HG03342 (cell line): ENCODE data around the gene MMP25.
"Not testable (repeated sequence)": the region's sequence is repeated elsewhere in the genome, so short reads cannot be mapped to it uniquely, and the experiment has no call there.

Experiments used
- ATAC-seq: cut with Tn5 transposase; IDR thresholded peaks from one replicate; pipeline ENCODE4 v1.9.1; 2021; ENCODE audit warnings: mild to moderate bottlenecking, moderate library complexity; ENCODE audit not compliant: unreplicated experiment

MMP25 gene

DNA sequence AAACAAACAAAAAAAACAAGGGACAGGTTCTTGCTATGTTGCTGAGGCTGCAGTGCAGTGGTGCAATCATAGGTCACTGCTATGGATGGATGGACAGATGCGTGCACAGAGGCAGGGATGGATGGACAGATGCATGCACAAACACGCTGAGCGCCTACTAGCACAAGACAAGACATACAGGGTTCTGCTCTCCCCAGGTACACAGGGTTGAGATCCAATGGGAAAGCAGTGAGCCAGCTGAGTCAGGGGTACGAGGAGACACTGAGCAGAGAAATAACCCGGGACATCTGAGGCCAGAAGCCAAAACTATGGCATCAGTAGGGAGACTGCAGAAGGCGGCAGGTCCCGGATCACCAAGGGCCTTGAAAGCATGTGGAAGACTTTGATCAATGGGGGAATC is 25.3 kb downstream of the MMP25 start:
- no peak for ATAC-seq

DNA sequence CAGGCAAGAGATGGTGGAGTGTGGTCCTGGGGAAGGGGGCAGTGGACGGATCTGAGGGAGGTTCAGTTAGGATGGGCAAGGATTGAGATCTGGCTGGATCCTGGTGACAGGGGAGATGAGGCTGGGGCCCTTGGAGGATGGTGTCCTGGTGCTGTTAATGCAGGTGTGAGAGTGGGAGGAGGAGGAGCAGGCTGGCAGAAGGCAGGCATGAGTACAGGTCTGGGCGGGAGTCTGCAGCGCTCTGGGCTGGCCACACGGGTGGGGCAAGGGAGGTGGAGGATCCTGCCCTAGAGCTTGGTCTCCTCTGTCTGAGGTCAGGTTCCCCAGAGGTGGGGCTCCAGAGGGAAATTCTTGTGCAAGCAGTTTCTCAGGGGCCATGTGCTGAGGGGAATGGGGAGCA is 25.8 kb downstream of the MMP25 start:
- ATAC-seq: not testable (repeated sequence)

DNA sequence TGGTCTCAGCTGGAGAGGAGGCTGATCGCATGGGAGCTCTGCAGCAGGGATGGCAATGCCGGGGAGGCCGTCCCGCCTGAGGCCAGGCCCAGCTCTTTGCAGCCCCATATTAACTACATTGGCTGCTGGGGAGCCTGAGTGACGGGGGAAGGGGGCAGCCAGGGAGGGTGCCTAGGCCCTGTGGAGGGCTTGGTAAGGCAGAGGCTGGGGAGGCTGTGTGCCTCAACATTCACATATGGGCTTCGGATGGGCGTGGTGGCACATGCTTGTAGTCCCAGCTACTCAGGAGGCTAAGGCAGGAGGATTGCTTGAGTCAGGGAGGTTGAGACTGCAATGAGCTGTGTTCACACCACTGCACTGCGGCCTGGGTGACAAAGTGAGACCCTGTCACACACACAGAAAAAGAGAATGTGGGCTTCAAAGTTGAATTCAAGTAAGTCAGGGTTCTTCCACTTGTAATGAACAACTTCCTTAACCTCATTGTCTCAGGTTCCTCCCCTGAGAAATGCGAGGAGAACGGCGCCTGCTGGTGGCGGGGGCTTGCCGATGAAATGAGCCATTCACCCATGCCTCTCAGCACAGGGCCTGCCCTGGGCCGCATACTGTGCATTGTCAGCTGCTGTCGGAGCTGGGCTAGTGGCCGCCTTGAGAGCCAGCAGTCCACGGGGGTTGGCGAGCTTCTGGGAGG is 26.4 kb downstream of the MMP25 start:
- ATAC-seq: not testable (repeated sequence)

DNA sequence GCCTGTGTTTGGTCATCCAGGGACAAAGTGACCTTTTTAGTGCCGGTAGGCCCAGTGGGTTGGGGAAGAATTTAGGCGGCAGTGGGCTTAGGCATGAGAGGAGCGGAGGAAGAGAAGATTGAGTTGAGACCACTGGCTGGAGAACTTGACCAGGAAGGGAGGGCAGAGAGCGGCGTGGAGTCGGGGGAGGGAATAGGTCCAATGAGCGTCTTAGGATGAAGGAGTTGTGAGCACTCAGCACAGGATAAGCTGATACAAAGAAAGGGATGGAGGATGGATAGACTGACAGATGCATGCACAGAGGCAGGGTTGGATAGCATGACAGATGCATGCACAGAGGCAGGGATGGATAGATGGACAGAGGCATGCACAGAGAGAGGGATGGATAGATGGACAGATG is 27.1 kb downstream of the MMP25 start:
- ATAC-seq: no peak

DNA sequence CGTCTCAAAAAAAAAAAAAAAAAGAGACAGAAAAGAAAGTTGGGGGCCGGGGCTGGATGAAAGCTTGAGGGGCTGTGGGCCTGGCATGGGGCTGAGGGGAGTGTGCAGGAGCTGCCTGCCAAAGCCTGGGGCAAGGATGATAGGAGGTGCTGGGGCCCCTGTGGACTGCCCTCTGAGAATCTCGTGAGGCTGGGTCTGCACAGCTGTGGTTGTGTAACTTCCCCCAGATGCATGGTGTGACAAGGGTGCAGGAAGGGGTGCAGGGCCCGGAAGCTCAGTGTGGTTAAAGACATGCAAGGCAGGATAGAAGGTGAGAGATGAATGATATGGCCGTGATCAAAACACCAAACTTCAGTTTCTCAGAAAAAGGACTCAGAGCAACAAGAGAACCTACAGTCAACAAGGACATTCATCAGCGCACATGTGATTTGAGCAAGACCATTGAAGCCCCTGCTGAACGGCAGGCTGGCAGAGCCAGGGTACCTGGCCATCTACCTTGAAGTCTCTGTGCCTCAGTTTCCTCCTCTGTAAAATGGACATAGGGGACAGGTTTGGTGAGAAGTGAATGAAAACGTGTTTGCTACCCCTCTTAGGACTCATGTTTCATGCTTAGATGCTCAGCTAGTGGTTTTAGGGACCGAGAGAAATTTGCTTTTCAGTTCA is 28.6 kb downstream of the MMP25 start:
- peak; percentile 69 for ATAC-seq

DNA sequence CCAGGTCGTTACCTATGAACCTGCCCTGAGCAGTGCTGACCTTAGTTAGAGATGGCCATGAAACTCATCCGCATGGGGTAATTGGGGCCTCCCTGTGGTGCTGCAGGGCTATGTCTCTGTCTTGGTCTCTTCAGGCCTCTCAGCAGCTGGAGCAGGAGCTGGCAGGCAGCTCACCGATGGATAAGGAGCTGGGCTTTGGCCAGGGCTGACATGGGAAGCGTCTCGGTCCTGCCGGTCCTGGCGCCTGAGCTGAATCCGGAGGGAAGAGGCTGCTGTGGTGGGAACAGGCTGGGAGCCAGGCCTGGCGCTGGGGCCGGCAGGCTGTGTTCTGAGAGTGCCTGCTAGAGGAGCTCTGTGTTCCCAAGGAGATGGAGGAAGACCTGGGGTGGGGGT is 29.2 kb downstream of the MMP25 start:
- no peak for ATAC-seq

DNA sequence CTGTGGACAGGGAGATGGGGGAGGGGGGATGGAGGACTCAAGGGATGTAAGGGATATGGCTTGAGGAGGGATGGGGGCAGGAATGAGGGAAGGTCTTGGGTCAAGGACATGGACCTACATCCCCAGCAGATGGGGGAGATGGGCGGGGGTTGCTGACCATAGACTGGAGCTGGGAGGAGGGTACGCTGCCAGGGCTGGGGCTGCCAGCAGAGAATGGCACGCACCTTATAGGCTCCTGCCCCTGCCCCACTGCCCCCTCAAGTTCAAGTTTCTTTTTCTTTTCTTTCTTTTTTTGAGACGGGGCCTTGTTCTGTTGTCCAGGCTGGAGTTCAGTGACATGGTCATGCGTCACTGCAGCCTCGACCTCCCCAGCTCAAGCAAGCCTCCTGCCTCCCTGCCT is 29.6 kb downstream of the MMP25 start:
- not testable (repeated sequence) for ATAC-seq

DNA sequence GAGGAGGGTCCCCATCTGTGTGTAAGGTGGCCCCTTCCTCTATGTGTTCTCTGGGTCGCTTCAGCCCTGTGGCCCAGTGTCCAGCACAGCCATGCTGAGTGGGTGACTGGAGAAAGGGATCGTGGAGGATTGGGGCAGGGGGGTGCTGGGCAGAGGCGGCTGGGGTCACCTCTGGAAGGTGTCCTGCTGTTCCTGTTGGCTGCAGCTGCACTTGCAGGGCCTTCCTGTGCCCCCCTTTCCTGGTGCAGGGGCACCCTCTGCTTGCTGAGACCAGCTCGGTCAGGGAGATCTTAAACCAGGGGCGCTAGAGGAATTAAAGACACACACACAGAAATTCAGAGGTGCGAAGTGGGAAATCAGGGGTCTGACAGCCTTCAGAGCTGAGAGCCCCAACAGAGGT is 30.2 kb downstream of the MMP25 start:
- no peak for ATAC-seq

DNA sequence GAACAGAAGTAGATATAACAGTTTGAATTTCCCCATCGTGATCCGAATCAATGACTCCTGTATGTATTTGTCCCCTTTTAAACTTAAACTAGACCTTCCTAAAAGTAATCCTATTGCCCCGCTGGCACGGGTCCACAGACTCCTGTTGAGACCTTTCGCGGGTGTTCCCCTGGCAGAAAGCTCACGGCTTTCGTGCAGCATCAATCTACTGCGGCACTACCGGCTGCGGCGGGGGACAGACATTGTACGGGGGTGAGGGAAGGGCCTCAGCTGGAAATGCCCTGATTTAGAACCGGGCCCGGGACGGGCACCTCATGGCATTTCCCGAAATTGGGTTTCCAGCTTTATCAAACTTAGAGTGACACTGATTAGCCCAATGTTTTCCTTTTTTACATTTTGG is 33.7 kb downstream of the MMP25 start:
- ATAC-seq: no peak

DNA sequence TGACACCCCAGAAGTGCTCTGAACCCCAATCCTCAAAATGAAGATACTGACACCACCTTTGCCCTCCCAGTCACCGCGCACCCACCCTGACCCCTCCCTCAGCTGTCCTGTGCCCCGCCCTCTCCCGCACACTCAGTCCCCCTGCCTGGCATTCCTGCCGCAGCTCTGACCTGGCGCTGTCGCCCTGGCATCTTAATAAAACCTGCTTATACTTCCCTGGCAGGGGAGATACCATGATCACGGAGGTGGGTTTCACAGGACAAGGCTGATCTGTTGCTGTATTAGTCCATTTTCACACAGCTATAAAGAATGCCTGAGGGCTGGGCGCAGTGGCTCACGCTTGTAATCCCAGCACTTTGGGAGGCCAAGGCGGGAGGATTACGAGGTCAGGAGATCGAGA is 35.6 kb downstream of the MMP25 start:
- not testable (repeated sequence) for ATAC-seq

DNA sequence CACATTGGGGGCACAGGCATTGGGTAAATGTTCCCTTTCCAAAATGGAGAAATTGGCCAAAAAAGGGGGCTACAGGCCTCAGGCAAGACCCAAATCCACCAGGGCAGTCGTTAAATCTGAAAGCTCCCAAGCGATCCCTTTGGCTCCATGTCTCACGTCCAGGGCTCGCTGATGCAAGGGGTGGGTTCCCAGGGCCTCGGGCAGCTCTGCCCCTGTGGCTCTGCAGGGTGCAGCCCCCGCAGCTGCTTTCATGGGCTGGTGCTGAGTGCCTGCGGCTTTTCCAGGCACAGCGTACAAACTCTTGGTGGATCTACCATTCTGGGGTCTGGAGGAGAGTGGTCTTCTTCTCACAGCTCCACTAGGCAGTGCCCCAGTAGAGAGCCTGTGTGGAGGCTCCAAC is 37.0 kb downstream of the MMP25 start:
- ATAC-seq: not testable (repeated sequence)

DNA sequence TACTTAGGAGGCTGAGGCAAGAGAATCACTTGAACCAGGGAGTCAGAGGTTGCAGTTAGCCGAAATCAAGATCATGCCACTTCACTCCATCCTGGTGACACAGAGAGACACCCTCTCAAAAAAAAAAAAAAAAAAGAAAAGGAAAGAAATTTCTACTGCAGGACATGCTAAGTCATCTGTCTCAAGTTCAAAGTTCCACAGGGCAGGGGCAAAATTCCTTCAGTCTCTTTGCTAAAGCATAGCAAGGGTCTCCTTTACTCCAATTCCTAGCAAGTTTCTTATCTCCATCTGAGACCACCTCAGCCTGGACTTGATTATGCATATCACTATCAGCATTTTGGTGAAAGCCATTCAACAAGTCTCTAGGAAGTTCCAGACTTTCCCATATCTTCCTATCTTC is 38.1 kb downstream of the MMP25 start:
- ATAC-seq: no peak

DNA sequence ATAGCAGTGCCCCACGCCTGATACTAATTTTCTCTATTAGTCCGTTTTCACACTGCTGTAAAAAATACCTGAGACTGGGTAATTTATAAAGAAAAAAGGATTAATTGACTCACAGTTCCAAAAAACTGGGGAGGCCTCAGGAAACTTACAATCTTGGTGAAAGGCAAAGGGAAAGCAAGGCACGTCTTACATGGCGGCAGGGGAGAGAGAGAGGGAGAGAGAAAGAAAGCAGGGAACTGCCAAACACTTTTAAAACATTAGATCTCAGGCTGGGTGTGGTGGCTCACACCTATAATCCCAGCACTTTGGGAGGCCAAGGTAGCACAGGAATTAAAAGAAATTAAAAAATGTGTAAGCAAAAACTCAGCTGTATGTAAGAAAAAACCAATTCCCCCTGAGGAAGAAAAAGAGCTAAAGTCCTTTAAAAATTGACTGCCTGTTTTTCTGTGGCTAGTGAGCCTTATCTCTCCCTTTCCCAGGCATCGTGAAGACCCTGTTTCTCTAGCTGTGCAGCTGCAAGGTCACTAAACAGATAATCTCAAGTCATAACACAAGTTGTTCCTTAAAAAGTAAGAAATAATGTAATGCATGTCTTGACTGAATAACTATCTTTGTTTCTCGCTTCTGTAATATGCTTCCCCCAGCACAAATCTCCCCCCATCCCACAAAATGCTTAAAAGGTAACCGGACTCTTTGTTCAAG is 38.8 kb downstream of the MMP25 start:
- no peak for ATAC-seq

DNA sequence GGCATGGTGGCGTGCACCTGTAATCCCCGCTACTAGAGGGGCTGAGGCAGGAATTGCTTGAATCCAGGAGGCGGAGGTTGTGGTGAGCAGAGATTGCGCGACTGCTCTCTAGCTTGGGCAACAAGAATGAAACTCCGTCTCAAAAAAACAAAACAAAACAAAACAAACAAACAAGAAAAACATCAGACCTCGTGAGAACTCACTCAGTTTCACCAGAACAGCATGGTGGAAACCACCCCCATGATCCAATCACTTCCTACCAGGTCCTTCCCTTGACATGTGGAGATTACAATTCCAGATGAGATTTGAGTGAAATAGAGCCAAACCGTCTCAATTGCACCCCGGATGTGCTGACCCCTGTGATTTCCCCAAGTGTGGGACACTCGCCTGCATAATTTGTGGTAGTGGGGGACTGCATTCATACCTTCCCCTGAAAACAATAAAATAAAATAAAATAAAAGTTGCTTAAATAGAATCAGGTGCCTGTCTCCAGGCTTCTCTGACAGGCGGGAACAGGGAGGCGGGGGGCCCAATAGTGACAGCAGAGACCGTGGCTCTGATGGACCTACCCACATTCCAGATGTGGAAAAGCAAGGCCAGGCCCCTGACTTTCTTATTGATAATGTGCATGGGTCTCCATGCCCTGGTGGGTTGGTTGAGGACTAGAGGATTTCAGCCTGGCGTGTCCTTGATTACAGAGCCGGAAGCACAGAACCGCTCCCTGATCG is 39.7 kb downstream of the MMP25 start:
- no peak for ATAC-seq

DNA sequence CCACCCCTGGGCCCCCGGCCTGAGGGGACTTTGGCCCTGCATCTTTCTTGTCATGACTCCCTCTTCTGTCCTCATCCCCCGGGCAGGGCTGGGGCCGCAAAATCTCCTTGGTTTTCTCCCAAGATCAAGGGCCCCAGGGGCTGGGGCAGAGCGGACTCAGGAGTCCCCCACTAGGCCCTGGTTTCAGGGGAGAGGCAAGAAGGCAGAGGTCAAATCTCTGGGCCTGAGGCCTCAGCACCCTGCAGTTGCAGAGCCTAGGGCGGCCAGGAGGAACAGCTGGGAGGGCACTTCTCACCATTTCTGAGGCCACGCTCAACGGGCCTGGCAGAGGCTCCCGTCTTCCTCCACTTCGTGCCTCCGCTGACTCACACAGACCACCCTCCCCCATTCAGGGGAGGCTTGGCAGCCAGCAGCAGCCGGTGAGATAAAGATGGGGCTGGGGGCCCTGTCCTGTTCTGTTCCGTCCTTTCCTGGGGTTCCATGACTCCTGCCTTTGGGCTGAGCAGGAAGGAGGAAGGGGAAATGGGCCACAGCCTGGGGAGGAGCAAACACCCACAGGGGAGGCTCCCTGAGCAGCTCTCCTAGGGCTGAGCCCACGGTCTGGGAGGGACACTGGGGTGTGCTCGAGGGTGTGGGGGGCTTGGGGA is 40.4 kb downstream of the MMP25 start:
- ATAC-seq: no peak

DNA sequence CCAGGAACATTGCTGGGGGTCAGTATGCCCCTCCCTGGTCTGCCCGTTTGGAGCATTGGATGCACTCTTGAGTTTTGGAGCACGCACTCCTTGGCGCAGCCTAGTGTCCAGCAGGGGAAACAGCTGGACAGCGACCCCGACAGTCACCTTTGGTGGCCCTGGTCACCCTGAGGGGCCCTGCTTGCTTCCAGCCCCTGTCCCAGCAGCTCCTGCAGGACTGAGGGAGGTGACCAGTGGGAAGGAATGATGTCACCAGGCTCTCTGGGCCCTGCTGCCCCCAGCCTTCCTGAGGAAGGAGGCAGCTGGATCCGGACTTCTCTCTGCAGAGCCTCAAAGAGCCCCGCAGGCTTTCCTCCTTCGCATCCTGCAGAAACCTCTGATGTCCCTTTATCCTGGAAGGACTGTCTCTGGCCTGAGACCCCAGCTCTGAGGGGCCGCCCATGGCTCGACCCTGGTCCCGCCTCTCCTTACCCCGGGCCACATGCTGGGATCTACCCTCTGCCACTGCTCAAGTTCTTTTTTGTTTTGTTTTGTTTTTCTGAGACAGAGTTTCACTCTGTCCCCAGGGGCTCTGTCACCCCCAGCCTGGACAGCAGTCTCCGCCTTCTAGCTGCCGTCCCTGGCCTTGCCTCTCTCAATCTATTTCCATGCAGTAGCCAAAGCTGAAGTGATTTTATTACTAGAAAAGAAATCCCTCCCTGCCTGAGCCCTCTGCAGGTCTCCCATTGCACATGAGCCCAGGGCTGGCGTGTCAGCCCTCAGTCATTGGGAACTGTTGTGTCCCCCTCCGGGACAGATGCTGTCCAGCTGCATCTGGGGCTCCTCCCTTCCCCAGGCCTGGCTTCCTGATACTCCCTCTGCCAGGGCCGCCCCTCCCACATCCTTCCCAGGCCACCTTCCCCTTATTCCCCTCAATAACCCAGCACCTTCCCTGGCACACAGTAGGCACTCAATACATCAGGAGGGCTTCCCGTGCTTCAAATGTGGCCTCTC is 41.2 kb downstream of the MMP25 start:
- ATAC-seq: no peak

DNA sequence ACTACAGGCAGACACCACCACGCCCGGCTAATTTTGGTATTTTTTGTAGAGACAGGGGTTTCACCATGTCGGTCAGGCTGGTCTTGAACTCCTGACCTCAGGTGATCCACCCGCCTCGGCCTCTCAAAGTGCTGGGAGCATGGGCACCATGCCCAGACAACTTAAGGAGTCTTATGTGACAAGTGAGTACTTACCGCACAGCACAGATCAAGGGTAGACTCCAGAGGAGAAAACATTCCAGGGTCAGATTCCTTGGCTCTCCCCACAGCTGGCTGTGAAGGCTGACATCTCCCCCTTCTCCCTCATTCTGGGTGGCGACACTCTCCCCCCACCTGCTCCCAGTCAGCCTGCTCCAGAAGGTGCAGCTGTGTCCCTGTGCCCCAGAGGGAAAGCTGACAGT is 42.1 kb downstream of the MMP25 start:
- no peak for ATAC-seq

DNA sequence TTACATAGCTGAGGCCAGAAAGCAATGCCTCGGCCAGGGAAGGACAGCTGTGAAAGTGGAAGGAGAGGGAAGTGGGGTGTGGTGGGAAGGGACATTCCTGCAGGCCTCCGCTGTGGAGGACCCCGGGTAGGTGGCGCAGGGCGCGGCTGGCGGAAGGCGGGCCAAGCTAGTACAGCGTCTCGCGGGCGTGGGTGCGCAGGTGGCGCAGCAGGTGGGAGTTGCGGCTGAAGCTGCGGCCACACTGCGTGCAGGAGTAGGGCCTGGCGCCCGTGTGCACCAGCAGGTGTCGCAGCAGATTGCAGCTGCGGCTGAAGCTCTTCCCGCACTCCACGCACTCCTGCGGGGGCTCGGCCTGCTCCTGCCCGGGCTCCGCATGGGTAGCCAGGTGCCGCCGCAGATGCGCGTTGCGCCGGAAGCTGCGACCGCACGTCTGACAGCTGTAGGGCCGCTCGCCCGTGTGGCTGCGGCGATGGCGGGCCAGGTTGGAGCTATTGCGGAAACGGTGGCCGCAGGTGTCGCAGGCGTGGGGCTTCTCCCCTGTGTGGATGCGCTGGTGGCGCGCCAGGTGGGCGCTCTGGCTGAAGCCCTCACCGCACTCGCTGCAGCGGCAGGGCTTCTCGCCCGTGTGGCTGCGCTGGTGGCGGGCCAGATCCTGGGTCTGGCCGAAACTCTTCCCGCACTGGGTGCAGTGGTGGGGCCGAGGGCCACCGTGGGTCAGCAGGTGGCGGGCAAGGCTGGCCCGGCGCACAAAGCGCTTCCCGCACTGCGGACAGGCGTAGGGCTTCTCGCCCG is 42.8 kb downstream of the MMP25 start:
- ATAC-seq: no peak
